NT2/D1 (cell line): Measurements from ENCODE around the gene ABHD1.

Experiments
- SUZ12 ChIP-seq: IDR thresholded peaks from 2 replicates; pipeline ENCODE4 v1.6.1; 2011; ENCODE audit not compliant: insufficient read length, insufficient read depth; ENCODE audit errors: extremely low read depth
- YY1 ChIP-seq: IDR thresholded peaks from 2 replicates; pipeline ENCODE4 v1.6.1; 2011; ENCODE audit not compliant: insufficient read length, insufficient read depth
- ZNF274 ChIP-seq: IDR thresholded peaks from 2 replicates; pipeline ENCODE4 v1.6.1; 2011; ENCODE audit warnings: mild to moderate bottlenecking, low read depth, low read length

DNA sequence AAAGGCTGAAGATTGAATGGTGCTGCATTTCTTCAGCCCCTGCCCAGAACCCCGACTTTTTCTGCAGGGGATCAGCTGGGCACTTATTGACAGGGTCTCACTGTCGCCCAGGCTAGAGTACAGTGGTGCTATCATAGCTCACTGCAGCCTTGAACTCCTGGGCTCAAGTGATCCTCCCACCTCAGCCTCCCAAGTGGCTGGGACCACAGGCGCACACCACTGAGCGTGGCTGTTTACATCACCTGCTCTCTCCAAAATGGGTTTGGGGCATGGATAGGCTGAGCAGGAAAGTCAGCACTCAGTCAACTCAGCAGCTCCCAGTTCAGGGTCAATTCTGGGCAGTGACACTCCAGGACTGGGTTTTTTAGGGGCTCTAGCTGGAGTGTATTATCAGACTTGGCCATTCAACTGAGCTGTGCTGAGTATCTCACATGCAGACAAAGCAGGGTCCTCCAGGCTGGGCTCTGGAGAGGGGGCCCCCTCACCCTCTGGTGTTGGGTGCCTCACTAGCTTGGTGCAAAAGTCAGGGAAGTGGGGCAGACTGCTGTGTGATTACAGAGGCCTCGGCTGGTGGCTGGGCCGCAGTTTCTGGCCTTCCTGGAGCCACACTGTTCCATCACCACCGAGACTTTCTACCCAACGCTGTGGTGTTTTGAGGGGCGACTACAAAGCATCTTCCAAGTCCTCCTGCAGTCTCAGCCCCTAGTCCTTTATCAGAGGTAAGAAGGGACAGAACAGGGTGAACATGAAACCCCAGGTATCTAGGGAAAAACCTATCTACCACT is 4.5 kb downstream of the ABHD1 start:
- TF ChIP-seq YY1 (no peak), ZNF274 (no peak), SUZ12 (no peak)
